Neural cell (in vitro differentiated cells): ENCODE data around the gene ADCY7.
"Not testable (repeated sequence)": the region's sequence is repeated elsewhere in the genome, so short reads cannot be mapped to it uniquely, and the experiment has no call there.

Experiments used
- CTCF ChIP-seq: fragments of 450-650 bp; IDR thresholded peaks from 2 replicates; pipeline ENCODE4 v1.5.1; 2014; ENCODE audit warnings: antibody characterized with exemption, mild to moderate bottlenecking, moderate library complexity; ENCODE audit not compliant: poor library complexity, severe bottlenecking
- EP300 ChIP-seq: fragments of 450-650 bp; conservative IDR thresholded peaks from 2 replicates; pipeline ENCODE4 v1.6.1; 2014; ENCODE audit warnings: antibody characterized with exemption, mild to moderate bottlenecking, moderate library complexity; ENCODE audit not compliant: poor library complexity, severe bottlenecking
- EZH2 ChIP-seq: fragments of 200-600, 300-800 bp; shearing (Covaris generic), sonication (generic); IDR thresholded peaks from 2 replicates; pipeline ENCODE4 v1.6.1; 2014; ENCODE audit warnings: antibody characterized with exemption, low read length, borderline replicate concordance, mild to moderate bottlenecking; ENCODE audit not compliant: insufficient read depth, poor library complexity, severe bottlenecking
- RAD21 ChIP-seq: fragments of 450-650 bp; conservative IDR thresholded peaks from 2 replicates; pipeline ENCODE4 v1.6.1; 2014; ENCODE audit warnings: antibody characterized with exemption, mild to moderate bottlenecking, moderate library complexity
- SMC3 ChIP-seq: fragments of 450-650 bp; conservative IDR thresholded peaks from 2 replicates; pipeline ENCODE4 v1.6.1; 2014; ENCODE audit warnings: antibody characterized with exemption, mild to moderate bottlenecking, moderate library complexity; ENCODE audit not compliant: poor library complexity
- TAF1 ChIP-seq: IDR thresholded peaks from 2 replicates; pipeline ENCODE4 v1.6.1; 2012; ENCODE audit warnings: low read depth

GRCh38 chr16:50343566-50343965 lies 77.2 kb downstream of the ADCY7 start:
- TF ChIP-seq CTCF, TAF1, RAD21, EZH2, EP300, SMC3: not testable (repeated sequence)
